Heart left ventricle (tissue), 16 donors: ENCODE results near the gene KANK3. TPM values are rescaled to one million over a fixed set of nuclear protein-coding genes. Genes with fewer than 3 reads are reported as not detected.
"Not testable (repeated sequence)": the region's sequence is repeated elsewhere in the genome, so short reads cannot be mapped to it uniquely, and the experiment has no call there.

ENCODE experiments used
- ATAC-seq, 4 donors: fragments of 200-7000 bp; cut with Tn5 transposase; one replicate each; pipeline ENCODE4 v1.9.1; 2020 to 2022; ENCODE audit warnings: moderate library complexity in 4 of 4, mild to moderate bottlenecking in 3 of 4, moderate number of reproducible peaks in 1 of 4
- DNase-seq, 5 donors: peaks; one replicate each; pipeline ENCODE4 v3.0.0-alpha.2; 2020
- H3K27ac ChIP-seq, 12 donors: fragments of 200-600 bp; sonication (generic) in 4 of 12; one replicate each; pipeline versions ENCODE4 v1.5.0 to v1.8.0; 2016 to 2022; ENCODE audit warnings: mild to moderate bottlenecking in 2 of 12
- H3K27me3 ChIP-seq, 9 donors: fragments of 200-600 bp; sonication (generic) in 2 of 9; one replicate each; pipeline versions ENCODE4 v1.5.1 to v1.8.0; 2016 to 2022; ENCODE audit warnings: mild to moderate bottlenecking in 3 of 9
- H3K36me3 ChIP-seq, 9 donors: fragments of 200-600 bp; sonication (generic) in 2 of 9; one replicate each; pipeline versions ENCODE4 v1.5.0 to v1.8.0; 2018 to 2022; ENCODE audit warnings: mild to moderate bottlenecking in 2 of 9
- H3K4me1 ChIP-seq, 12 donors: fragments of 200-600 bp; sonication (generic) in 4 of 12; one replicate each; pipeline versions ENCODE4 v1.5.0 to v1.8.0; 2016 to 2022; ENCODE audit warnings: mild to moderate bottlenecking in 3 of 12
- H3K4me3 ChIP-seq, 12 donors: fragments of 200-600 bp; sonication (generic) in 4 of 12; one replicate each; pipeline versions ENCODE4 v1.5.0 to v1.8.0; 2017 to 2022; ENCODE audit warnings: mild to moderate bottlenecking in 9 of 12, moderate library complexity in 4 of 12
- H3K9me3 ChIP-seq, 12 donors: fragments of 200-600 bp; sonication (generic) in 4 of 12; one replicate each; pipeline versions ENCODE4 v1.5.0 to v1.8.0; 2016 to 2022; ENCODE audit warnings: mild to moderate bottlenecking in 1 of 12
- POLR2A ChIP-seq, 2 donors: fragments of 450-650 bp; IDR thresholded peaks; one replicate each; pipeline ENCODE4 v1.6.1; 2017; ENCODE audit warnings: antibody characterized with exemption in 2 of 2, mild to moderate bottlenecking in 2 of 2, moderate library complexity in 2 of 2
- WGBS, 4 donors: extraction: QIAGEN DNeasy Blood & Tissue Kit in 2 of 4; methylation state at CpG; one replicate each; pipeline versions ENCODE4 v1.1.5 to v1.1.7; 2013 to 2018; 5-methylcytosine and 5-hydroxymethylcytosine counted together
- intact Hi-C, 10 donors: fragments of 100-400 bp; cut with DNase I; formaldehyde crosslinking; loops; one replicate each; pipeline versions ENCODE4 v1.11.1 to v1.14.2; 2022
- polyA plus RNA-seq, 2 donors: library from polyadenylated mRNA; stranded (reverse); fragments of 200-250 nt; gene quantifications; one replicate each; pipeline ENCODE4 v1.2.3, GENCODE V29; 2013
- total RNA-seq, 9 donors: library from RNA; depleted of rRNA in 2 of 9; stranded (reverse); fragments of >200 nt in 2 of 9; fragmentation: NEBNext Ultra II Directional in 3 of 9; extraction: Animal tissue kit (Norgen Biotek cat#: 25700) in 3 of 9; gene quantifications; one replicate each; pipeline versions ENCODE4 v1.1.0 to v1.2.4, GENCODE V29; 2016 to 2023
- TF ChIP-seq, protein P1 (sequence below), 12 donors: fragments of 200-600 bp; sonication (generic) in 4 of 12; IDR thresholded peaks; one replicate each; pipeline versions ENCODE4 v1.5.0 to v1.8.0; 2018 to 2022; ENCODE audit warnings: antibody characterized with exemption in 12 of 12, mild to moderate bottlenecking in 5 of 12
- donor health status: ischemic (EF 13 %, LVEDD 7.1; RV severe dilation, severe dysfunction).
- donor health status: healthy with polysubstance abuse.
- donor health status: DM: no; HTN: yes; CAD: no.
- donor health status: DM: no; HTN: no; CAD: no.
- donor health status: ischemic (EF 25% LVEDD 6.9; RV normal size, moderate dysfunction).
- donor health status: ischemic (EF 25% LVEDD 5.7; RV mildly dilated, moderate dysfunction).
- donor health status: healthy.
- donor health status: DM: yes; HTN: yes; CAD: no.
- donor health status: ischemic (EF 35%, LVEDD 5.7; RV mildly dilated, moderate dysfunction).
- donor health status: nonischemic (EF 11% LVEDD 7.7; RV severe dilation, severe dysfunction).
- donor health status: DM: yes; HTN: yes; CAD: no.
- donor health status: PGD.
- donor health status: ischemic (EF 29% LVEDD 5.4; RV normal size, mild dysfunction).
- donor health status: nonischemic (EF 23%, LVEDD 6.1; RV moderate dilation, normal function).

Gene KANK3
- total and polyA plus RNA-seq, 11 donors: 12.3 to 33.6 (median 16.9) TPM

GRCh38 chr19:8316351-8317125 is 26.5 kb downstream of the KANK3 start:
- Histone ChIP-seq H3K36me3 (peaks cover 0 to 60% (median 43%) of the 10 kb centered on the region in 9 donors), H3K27me3 (no peaks in the 10 kb centered on the region), H3K27ac (peak overlapping the region in 1 of 12 donors; percentile 52), H3K4me1 (peaks cover 0 to 31% (median 20%) of the 10 kb centered on the region in 12 donors), H3K9me3 (no peaks in the 10 kb centered on the region), H3K4me3 (no peak overlapping the region)
- DNase-seq: peak in 2 of 5 donors; percentile 18 to 34
- 71 to 88% (median 76%) methylated on average over 10 to 14 of the region's 14 CpGs for WGBS, 4 donors
- TF ChIP-seq, protein P1, sequence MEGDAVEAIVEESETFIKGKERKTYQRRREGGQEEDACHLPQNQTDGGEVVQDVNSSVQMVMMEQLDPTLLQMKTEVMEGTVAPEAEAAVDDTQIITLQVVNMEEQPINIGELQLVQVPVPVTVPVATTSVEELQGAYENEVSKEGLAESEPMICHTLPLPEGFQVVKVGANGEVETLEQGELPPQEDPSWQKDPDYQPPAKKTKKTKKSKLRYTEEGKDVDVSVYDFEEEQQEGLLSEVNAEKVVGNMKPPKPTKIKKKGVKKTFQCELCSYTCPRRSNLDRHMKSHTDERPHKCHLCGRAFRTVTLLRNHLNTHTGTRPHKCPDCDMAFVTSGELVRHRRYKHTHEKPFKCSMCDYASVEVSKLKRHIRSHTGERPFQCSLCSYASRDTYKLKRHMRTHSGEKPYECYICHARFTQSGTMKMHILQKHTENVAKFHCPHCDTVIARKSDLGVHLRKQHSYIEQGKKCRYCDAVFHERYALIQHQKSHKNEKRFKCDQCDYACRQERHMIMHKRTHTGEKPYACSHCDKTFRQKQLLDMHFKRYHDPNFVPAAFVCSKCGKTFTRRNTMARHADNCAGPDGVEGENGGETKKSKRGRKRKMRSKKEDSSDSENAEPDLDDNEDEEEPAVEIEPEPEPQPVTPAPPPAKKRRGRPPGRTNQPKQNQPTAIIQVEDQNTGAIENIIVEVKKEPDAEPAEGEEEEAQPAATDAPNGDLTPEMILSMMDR (IDR thresholded peaks at IDR 0.05): no peak
- TF ChIP-seq POLR2A (IDR thresholded peaks at IDR 0.05): no peak
- intact Hi-C loops: loop anchor here in 1 of 10 donors (10.0 kb wide), 1 partner anchor 52 kb away; no protein-coding TSS in a partner anchor
- no peak for ATAC-seq

DNA sequence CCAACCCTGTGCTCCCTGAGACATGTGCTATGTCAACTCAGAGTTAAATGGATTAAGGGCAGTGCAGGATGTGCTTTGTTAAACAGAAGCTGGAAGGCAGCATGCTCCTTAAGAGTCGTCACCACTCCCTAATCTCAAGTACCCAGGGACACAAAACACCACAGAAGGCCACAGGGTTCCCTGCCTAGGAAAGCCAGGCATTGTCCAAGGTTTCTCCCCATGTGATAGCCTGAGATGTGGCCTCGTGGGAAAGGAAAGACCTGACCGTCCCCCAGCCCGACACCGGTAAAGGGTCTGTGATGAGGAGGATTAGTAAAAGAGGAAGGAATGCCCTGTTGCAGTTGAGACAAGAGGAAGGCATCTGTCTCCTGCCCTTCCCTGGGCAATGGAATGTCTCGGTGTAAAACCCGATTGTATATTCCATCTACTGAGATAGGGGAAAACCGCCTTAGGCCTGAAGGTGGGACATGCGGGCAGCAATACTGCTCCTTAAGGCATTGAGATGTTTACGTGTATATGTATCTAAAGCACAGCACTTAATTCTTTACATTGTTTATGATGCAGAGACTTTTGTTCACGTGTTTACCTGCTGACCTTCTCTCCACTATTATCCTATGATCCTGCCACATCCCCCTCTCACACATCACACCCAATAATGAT is 28.0 kb downstream of the KANK3 start:
- 72 to 82% (median 77%) methylated on average over 11 of the region's 11 CpGs for WGBS, 4 donors
- not testable (repeated sequence) for ATAC-seq, H3K9me3 ChIP-seq, H3K27me3 ChIP-seq, H3K4me3 ChIP-seq
- peaks cover 0 to 74% (median 55%) of the 10 kb centered on the region in 9 donors for H3K36me3 ChIP-seq
- peak in 3 of 5 donors; percentile 4 to 8 (median 5) for DNase-seq
- H3K4me1 ChIP-seq: peaks cover 0 to 31% (median 16%) of the 10 kb centered on the region in 12 donors
- intact Hi-C loops: loop anchor here in 1 of 10 donors (10.0 kb wide), 1 partner anchor 50 kb away; no protein-coding TSS in a partner anchor
- H3K27ac ChIP-seq: peak overlapping the region in 1 of 12 donors; percentile 13

DNA sequence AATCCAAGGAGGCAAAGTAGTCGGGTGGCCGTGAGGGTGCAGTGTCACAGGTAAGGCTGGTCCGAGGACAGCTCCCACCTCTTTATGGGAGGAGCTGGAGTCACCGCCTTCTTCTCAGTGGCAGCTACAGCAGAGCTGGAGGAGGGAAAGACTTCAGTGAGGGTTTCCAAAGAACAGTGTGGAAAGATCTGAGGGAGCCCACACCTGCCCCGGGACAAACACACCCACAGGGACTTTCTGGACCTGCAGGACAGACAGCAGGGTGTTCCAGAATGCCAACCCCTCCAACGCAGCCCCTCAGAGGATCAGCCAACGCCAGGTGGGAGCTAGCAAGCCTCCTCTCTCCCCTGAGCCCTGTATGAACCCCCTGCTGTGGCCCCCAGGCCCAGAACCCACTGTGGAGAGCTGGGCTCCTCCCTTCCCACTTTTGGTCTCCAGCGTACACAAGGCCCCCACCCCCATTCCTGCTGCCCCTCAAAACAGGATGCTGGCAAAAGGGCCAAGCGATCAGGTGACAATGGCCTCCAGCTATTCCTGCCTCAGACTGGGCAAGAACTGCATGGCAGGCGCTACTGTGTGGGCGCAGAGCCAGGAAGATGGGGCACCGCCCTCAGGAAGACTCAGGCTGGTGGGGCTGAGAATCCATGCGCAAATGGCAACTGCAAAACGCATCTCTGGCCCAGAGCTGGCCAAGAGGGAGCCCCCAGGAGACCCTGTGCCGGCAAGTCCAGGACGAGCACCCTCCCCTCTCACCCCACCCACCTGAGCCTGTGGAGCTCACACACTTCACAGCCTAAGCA is 31.4 kb downstream of the KANK3 start:
- peak overlapping the region in 10 of 12 donors; percentile 40 to 79 (median 58) for H3K27ac ChIP-seq
- no peak overlapping the region for H3K4me3 ChIP-seq
- TF ChIP-seq, protein P1 (IDR thresholded peaks at IDR 0.05): no peak
- WGBS, 4 donors: 50 to 53% (median 52%) methylated on average over 14 to 16 of the region's 16 CpGs
- peak in 4 of 5 donors; percentile 60 to 79 (median 69) for DNase-seq
- no peaks in the 10 kb centered on the region for H3K9me3 ChIP-seq
- H3K4me1 ChIP-seq: peaks cover 3 to 49% (median 29%) of the 10 kb centered on the region in 12 donors
- intact Hi-C loops: loop anchor here in 1 of 10 donors (10.0 kb wide), 1 partner anchor 47 kb away; no protein-coding TSS in a partner anchor
- H3K36me3 ChIP-seq: peaks cover 0 to 73% (median 61%) of the 10 kb centered on the region in 9 donors
- no peaks in the 10 kb centered on the region for H3K27me3 ChIP-seq
- peak in 3 of 4 donors; percentile 7 to 47 (median 27) for ATAC-seq

- TF ChIP-seq, protein P1 (IDR thresholded peaks at IDR 0.05): no peak
- TF ChIP-seq POLR2A (IDR thresholded peaks at IDR 0.05): no peak
- 85 to 94% (median 91%) methylated on average over 15 to 17 of the region's 17 CpGs for WGBS, 4 donors
- no peaks in the 10 kb centered on the region for H3K27me3 ChIP-seq
- ATAC-seq (no peak), DNase-seq (peak in 2 of 5 donors; percentile 6 to 12)
- H3K4me1 ChIP-seq: peaks cover 3 to 53% (median 31%) of the 10 kb centered on the region in 12 donors
- intact Hi-C loops: loop anchor here in 1 of 10 donors (10.0 kb wide), 1 partner anchor 46 kb away; no protein-coding TSS in a partner anchor
- H3K9me3 ChIP-seq: no peaks in the 10 kb centered on the region
- H3K36me3 ChIP-seq: peaks cover 0 to 61% (median 50%) of the 10 kb centered on the region in 9 donors
- H3K27ac ChIP-seq: peak overlapping the region in 5 of 12 donors; percentile 40 to 77 (median 66)
- H3K4me3 ChIP-seq: no peak overlapping the region
Measured at GRCh38 chr19:8310342-8311055, 32.6 kb downstream of the KANK3 start.
